ENCODE results near the gene ATP2B2. TPM values are rescaled to one million over a fixed set of nuclear protein-coding genes. Genes with fewer than 3 reads are reported as not detected.

The ATP2B2 gene
- total RNA-seq: not detected in 2 replicates

GRCh38 chr3:10505050-10505790 is at the start of gene ATP2B2:
Gene ATP2B2, minus strand, starts transcription at chr3:10505586. Its CDS starts 56,043 bp downstream, at chr3:10449543.

GRCh38 chr3:10292505-10293419 is 212.6 kb downstream of the ATP2B2 start, which contains the start of gene GHRL:
Gene GHRL, minus strand, starts transcription at chr3:10292947. Its CDS starts 2,767 bp downstream, at chr3:10290180.

Other genes starting within 250 kb of the ATP2B2 start
- not detected in 2 replicates for gene GHRL, start 212.6 kb downstream of the ATP2B2 start, total RNA-seq
- gene SEC13, start 184.5 kb downstream of the ATP2B2 start, total RNA-seq: 335 and 464 TPM in 2 replicates